ENCODE measurements around the gene PRKAR1B.
A peak's percentile ranks its signal among the peaks of the same experiment; 100 is the strongest.
"Not testable (repeated sequence)": the region's sequence is repeated elsewhere in the genome, so short reads cannot be mapped to it uniquely, and the experiment has no call there.

PRKAR1B gene

DNA sequence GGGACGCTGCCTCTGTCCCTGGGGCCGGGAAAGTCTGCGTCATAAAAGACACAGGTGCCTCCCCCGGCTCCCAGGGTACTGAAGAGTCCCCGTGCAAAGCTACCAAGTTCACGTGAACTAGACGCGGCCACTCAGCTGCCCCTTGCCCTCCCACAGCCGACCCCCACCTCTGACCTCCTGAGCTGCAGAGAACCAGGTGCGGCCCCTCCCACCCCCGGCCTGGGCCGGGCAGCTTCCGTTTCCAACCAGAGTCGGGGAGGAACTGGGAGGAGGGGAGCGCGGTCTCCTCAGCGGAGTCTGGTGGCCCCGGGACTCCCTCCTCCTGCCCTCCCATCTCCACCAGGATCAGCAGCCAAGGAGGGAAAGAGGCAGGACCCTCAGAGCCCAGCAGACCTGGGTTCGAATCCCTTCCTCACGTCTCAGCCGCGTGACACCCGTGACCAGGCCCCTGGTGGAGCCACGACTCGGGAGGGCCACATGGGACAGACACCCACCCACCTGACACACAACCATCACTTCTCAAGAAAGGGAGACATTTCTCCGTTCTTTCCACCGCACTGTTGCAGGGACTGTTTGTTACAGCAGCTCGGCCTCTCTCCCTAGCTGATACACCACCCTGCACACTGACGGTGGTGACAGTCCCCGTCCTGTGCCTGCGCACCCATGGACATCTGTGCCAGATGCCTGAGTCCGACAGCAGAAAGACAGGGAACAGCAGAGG lies 170.1 kb downstream of the PRKAR1B start:
- no peak for DNase-seq (ENCODE audit: low spot score)
- H3K27ac ChIP-seq = no peak overlapping the region
- POLR2A ChIA-PET (ENCODE audit: low non-redundant PET) = no interaction called here
- TF ChIP-seq, protein P1, sequence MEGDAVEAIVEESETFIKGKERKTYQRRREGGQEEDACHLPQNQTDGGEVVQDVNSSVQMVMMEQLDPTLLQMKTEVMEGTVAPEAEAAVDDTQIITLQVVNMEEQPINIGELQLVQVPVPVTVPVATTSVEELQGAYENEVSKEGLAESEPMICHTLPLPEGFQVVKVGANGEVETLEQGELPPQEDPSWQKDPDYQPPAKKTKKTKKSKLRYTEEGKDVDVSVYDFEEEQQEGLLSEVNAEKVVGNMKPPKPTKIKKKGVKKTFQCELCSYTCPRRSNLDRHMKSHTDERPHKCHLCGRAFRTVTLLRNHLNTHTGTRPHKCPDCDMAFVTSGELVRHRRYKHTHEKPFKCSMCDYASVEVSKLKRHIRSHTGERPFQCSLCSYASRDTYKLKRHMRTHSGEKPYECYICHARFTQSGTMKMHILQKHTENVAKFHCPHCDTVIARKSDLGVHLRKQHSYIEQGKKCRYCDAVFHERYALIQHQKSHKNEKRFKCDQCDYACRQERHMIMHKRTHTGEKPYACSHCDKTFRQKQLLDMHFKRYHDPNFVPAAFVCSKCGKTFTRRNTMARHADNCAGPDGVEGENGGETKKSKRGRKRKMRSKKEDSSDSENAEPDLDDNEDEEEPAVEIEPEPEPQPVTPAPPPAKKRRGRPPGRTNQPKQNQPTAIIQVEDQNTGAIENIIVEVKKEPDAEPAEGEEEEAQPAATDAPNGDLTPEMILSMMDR (conservative IDR thresholded peaks at IDR 0.05; ENCODE audit: low read depth) = no peak
- CTCF ChIA-PET = no interaction called here

- ChIA-PET CTCF (no interaction called here), POLR2A (ENCODE audit: low non-redundant PET) (no interaction called here)
- DNase-seq (ENCODE audit: low spot score) = no peak
- H3K27ac ChIP-seq = no peak overlapping the region
- TF ChIP-seq, protein P1 (conservative IDR thresholded peaks at IDR 0.05; ENCODE audit: low read depth) = no peak
Measured at GRCh38 chr7:556291-556826, 170.7 kb downstream of the PRKAR1B start.

GRCh38 chr7:555551-556160 lies 171.4 kb downstream of the PRKAR1B start:
- no peak for DNase-seq (ENCODE audit: low spot score)
- CTCF ChIA-PET = no interaction called here
- H3K27ac ChIP-seq = no peak overlapping the region
- TF ChIP-seq, protein P1 (conservative IDR thresholded peaks at IDR 0.05; ENCODE audit: low read depth) = no peak
- POLR2A ChIA-PET (ENCODE audit: low non-redundant PET) = no interaction called here

- H3K27ac ChIP-seq = peak overlapping the region; percentile 40
- TF ChIP-seq, protein P1 (conservative IDR thresholded peaks at IDR 0.05; ENCODE audit: low read depth) = no peak
- ChIA-PET CTCF (no interaction called here), POLR2A (ENCODE audit: low non-redundant PET) (no interaction called here)
- DNase-seq (ENCODE audit: low spot score) = no peak
Measured at GRCh38 chr7:553636-554111, 173.4 kb downstream of the PRKAR1B start.

DNA sequence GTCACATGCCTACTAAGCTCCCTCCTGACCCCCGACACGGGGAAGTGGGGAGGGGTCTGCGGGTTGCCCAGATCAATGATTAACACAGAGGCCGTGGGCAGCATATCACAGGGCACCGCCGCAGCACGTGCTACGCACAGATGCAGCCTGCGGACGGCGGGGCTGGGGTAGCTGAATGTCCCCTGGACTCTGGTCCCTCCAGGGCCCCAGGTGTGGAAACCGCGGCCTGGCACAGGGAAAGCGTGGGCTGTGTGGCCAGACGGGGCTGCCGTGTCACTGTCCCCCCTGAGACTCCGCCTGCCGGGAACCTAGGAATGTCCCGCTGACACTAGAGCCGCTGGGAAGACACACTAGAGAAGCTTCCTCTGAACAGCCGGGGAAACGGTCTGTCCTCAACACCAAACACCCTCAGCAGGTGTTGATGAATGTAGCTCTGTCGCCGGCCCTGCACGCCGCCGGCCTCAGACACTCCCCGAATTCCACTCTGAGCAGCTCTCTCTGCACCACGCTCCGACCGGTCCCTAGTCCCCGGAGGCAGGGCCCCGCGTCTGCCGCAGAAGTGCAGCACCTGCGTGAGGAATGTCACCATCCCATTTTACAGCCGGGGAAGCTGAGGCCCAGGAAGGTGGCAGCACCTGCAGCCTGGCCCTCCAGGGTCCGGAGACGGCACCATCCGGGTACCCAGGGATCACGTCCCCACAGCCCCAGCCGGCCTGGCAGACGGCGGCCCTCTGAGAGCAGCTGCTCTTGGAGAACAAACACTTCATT lies 174.0 kb downstream of the PRKAR1B start:
- DNase-seq (ENCODE audit: low spot score) = no peak
- CTCF ChIA-PET = no interaction called here
- POLR2A ChIA-PET (ENCODE audit: low non-redundant PET) = no interaction called here
- peak overlapping the region; percentile 40; the same call in 1 of the 2 replicates for H3K27ac ChIP-seq
- TF ChIP-seq, protein P1 (conservative IDR thresholded peaks at IDR 0.05; ENCODE audit: low read depth) = no peak

- DNase-seq (ENCODE audit: low spot score); POLR2A ChIA-PET (ENCODE audit: low non-redundant PET); CTCF ChIA-PET; H3K27ac ChIP-seq: not testable (repeated sequence)
Measured at GRCh38 chr7:552151-552867, 174.8 kb downstream of the PRKAR1B start.

DNA sequence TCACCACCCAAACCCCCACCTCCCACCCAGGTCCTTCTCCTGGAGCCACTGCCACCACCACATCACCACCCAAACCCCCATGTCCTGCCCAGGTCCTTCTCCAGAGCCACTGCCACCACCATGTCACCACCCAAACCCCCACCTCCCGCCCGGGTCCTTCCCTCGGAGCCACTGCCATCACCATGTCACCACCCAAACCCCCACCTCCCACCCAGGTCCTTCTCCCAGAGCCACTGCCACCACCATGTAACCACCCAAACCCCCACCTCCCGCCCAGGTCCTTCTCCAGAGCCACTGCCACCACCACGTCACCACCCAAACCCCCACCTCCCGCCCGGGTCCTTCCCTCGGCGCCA lies 175.5 kb downstream of the PRKAR1B start:
- H3K27ac ChIP-seq; CTCF ChIA-PET; DNase-seq (ENCODE audit: low spot score); POLR2A ChIA-PET (ENCODE audit: low non-redundant PET): not testable (repeated sequence)

All from RWPE1 (cell line).